Ovary (tissue), 9 donors: ENCODE data around the gene RPL41. TPM values are rescaled to one million over a fixed set of nuclear protein-coding genes. Genes with fewer than 3 reads are reported as not detected.

Experiments used
- DNase-seq, 5 donors: peaks; one replicate each; pipeline ENCODE4 v3.0.0-alpha.2; 2019 to 2020
- H3K27ac ChIP-seq, 2 donors: fragments of 200-600 bp; one replicate each; pipeline versions ENCODE4 v1.5.1 to v1.8.0; 2019 to 2022
- H3K27me3 ChIP-seq: fragments of 200-600 bp; one replicate; pipeline ENCODE4 v1.8.0; 2022
- H3K36me3 ChIP-seq: fragments of 200-600 bp; sonication (generic); one replicate; pipeline ENCODE4 v1.5.1; 2019
- H3K4me1 ChIP-seq: one replicate; pipeline ENCODE4 v1.8.1; 2013; ENCODE audit warnings: mild to moderate bottlenecking, moderate library complexity; ENCODE audit not compliant: insufficient read depth
- H3K4me3 ChIP-seq: fragments of 200-600 bp; sonication (generic); one replicate; pipeline ENCODE4 v1.5.1; 2017
- H3K9me3 ChIP-seq, 2 donors: fragments of 200-600 bp in 1 of 2; sonication (generic) in 1 of 2; one replicate each; pipeline versions ENCODE4 v1.5.1 to v1.8.1; 2013 to 2019; ENCODE audit warnings: mild to moderate bottlenecking in 1 of 2, moderate library complexity in 1 of 2
- EP300 ChIP-seq: sonication (generic); formaldehyde crosslinking; IDR thresholded peaks from one replicate; pipeline ENCODE4 v1.6.1; 2017; ENCODE audit warnings: antibody characterized with exemption
- POLR2A ChIP-seq: fragments of 450-650 bp; IDR thresholded peaks from one replicate; pipeline ENCODE4 v1.6.1; 2017; ENCODE audit warnings: antibody characterized with exemption, mild to moderate bottlenecking, moderate library complexity
- WGBS, 3 donors: extraction: QIAGEN DNeasy Blood & Tissue Kit in 1 of 3; methylation state at CpG; one replicate each; pipeline versions ENCODE4 v1.1.5 to v1.1.7; 2013 to 2017; 5-methylcytosine and 5-hydroxymethylcytosine counted together
- intact Hi-C, 4 donors: fragments of 100-400 bp; cut with DNase I; formaldehyde crosslinking; loops; one replicate each; pipeline versions ENCODE4 v1.11.0 to v1.15.1; 2022 to 2023
- polyA plus RNA-seq, 2 donors: library from polyadenylated mRNA; stranded (reverse); fragments of 200-250 nt in 1 of 2; fragments of 350-450 nt in 1 of 2; fragmentation: Illumina TruSeq in 1 of 2; extraction: RNeasy Lipid Tissue Mini Kit (QIAGEN cat#74804) in 1 of 2; gene quantifications; one replicate each; pipeline ENCODE4 v1.2.3, GENCODE V29; 2013 to 2014
- total RNA-seq, 7 donors: library from RNA; depleted of rRNA in 2 of 7; stranded (reverse); fragments of >200 nt in 2 of 7; fragmentation: NEBNext Ultra II Directional in 3 of 7; extraction: Animal tissue kit (Norgen Biotek cat#: 25700) in 3 of 7; gene quantifications; one replicate each; pipeline versions ENCODE4 v1.1.0 to v1.2.4, GENCODE V29; 2016 to 2023
- TF ChIP-seq, protein P1 (sequence below), 3 donors: fragments of 450-650 bp in 2 of 3; fragments of 200-600 bp in 1 of 3; IDR thresholded peaks; one replicate each; pipeline versions ENCODE4 v1.5.1 to v1.8.0; 2016 to 2022; ENCODE audit warnings: antibody characterized with exemption in 3 of 3, mild to moderate bottlenecking in 1 of 3
- donor health status: DM: no; HTN: no; CAD: no; lungs with moderate emphysema.
- donor health status: DM: no; HTN: no; CAD: no.
- donor health status: Bipolar disorder and iron deficiency.
- donor health status: DM: yes; HTN: yes; CAD: no.
- donor health status: DM: no; HTN: no; CAD: no.
- donor health status: DM: yes; HTN: yes; CAD: no.

RPL41 gene
- total and polyA plus RNA-seq, 9 donors: 6,021 to 11,451 (median 6,946) TPM

DNA sequence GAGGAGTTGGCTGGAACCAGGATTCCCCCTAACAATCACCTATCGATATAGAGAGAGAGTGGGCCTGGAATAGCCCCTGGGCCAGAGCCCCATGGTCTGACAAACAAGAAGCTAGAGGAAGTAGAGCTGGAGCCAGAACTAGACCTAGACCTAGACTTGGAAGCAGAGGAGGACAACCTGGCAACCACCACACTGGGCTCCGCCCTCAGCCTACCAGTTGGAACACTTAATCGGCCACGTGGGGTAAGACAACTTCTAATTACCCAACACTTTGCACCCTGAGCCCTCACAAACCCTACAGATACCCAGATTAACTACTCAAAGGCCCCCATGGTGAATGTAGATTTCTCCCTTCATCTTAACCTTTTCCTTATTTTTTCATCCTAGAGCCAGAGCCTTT lies 16.6 kb upstream of the RPL41 start:
- Histone ChIP-seq H3K4me3 (no peak overlapping the region), H3K36me3 (no peaks in the 10 kb centered on the region), H3K4me1 (no peaks in the 10 kb centered on the region), H3K27ac (no peak overlapping the region), H3K9me3 (no peaks in the 10 kb centered on the region), H3K27me3 (no peaks in the 10 kb centered on the region)
- 86 to 95% (median 93%) methylated on average over 4 of the region's 4 CpGs for WGBS, 3 donors
- TF ChIP-seq POLR2A (no peak), EP300 (no peak)
- TF ChIP-seq, protein P1, sequence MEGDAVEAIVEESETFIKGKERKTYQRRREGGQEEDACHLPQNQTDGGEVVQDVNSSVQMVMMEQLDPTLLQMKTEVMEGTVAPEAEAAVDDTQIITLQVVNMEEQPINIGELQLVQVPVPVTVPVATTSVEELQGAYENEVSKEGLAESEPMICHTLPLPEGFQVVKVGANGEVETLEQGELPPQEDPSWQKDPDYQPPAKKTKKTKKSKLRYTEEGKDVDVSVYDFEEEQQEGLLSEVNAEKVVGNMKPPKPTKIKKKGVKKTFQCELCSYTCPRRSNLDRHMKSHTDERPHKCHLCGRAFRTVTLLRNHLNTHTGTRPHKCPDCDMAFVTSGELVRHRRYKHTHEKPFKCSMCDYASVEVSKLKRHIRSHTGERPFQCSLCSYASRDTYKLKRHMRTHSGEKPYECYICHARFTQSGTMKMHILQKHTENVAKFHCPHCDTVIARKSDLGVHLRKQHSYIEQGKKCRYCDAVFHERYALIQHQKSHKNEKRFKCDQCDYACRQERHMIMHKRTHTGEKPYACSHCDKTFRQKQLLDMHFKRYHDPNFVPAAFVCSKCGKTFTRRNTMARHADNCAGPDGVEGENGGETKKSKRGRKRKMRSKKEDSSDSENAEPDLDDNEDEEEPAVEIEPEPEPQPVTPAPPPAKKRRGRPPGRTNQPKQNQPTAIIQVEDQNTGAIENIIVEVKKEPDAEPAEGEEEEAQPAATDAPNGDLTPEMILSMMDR (IDR thresholded peaks at IDR 0.05): no peak
- intact Hi-C loops: no loop called here
- DNase-seq: no peak

DNA sequence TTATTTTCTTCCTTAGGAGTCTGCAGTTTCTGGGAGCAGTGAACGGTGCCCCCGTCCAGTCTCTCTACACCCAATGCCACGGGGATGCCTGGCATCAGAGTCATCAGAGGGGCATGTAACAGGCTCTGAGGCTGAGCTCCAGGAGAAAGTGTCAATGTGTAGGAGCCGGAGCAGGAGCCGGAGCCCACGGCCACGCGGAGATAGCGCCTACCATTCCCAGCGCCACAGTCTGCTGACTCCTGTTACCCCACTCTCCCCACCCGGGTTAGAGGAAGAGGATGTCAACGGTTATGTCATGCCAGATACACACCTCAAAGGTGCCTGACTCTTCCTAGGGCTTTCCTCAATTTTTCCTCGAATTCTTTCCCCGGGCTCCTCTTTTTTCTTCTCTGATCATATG lies 15.4 kb upstream of the RPL41 start:
- Histone ChIP-seq H3K4me1 (peaks cover 3% of the 10 kb centered on the region), H3K4me3 (no peak overlapping the region), H3K36me3 (no peaks in the 10 kb centered on the region), H3K27ac (no peak overlapping the region), H3K9me3 (no peaks in the 10 kb centered on the region), H3K27me3 (no peaks in the 10 kb centered on the region)
- intact Hi-C loops: no loop called here
- 78 to 80% (median 79%) methylated on average over 14 of the region's 14 CpGs for WGBS, 3 donors
- no peak for DNase-seq
- TF ChIP-seq EP300 (no peak), POLR2A (no peak)
- TF ChIP-seq, protein P1 (IDR thresholded peaks at IDR 0.05): no peak

DNA sequence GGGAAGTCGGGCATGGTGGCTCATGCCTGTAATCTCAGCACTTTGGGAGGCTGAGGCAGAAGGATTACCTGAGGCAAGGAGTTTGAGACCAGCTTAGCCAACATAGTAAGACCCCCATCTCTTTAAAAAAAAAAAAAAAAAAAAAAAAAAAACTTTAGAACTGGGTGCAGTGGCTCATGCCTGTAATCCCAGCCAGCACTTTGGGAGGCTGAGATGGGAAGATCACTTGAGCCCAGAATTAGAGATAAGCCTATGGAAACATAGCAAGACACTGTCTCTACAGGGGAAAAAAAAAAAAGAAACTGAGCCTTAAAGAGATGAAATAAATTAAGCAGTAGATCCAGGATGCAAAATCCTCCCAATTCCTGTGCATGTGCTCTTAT lies 13.8 kb upstream of the RPL41 start:
- H3K4me3 ChIP-seq: no peak overlapping the region
- no peak overlapping the region for H3K27ac ChIP-seq
- DNase-seq: no peak
- intact Hi-C loops: no loop called here
- H3K4me1 ChIP-seq: peaks cover 4% of the 10 kb centered on the region
- TF ChIP-seq, protein P1 (IDR thresholded peaks at IDR 0.05): no peak
- TF ChIP-seq POLR2A (no peak), EP300 (no peak)
- H3K36me3 ChIP-seq: no peaks in the 10 kb centered on the region
- H3K27me3 ChIP-seq: no peaks in the 10 kb centered on the region
- 81 to 86% (median 85%) methylated on average over 1 of the region's 1 CpG for WGBS, 3 donors
- H3K9me3 ChIP-seq: no peaks in the 10 kb centered on the region

DNA sequence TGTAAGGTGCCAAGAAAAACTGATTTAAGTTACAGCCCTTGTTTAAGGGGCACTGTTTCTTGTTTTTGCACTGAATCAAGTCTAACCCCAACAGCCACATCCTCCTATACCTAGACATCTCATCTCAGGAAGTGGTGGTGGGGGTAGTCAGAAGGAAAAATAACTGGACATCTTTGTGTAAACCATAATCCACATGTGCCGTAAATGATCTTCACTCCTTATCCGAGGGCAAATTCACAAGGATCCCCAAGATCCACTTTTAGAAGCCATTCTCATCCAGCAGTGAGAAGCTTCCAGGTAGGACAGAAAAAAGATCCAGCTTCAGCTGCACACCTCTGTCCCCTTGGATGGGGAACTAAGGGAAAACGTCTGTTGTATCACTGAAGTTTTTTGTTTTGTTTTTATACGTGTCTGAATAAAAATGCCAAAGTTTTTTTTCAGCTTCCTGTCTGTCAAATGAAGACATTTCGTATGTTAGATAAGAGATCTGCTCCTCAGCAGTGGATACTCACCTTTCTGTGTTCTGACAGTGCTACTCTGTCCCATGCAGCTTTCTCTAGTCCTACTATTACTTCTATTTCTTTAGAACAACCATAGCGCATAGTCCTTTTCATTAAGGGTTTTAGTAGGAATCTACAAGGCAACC lies 13.2 kb upstream of the RPL41 start:
- H3K36me3 ChIP-seq: no peaks in the 10 kb centered on the region
- H3K9me3 ChIP-seq: no peaks in the 10 kb centered on the region
- H3K4me1 ChIP-seq: peaks cover 4% of the 10 kb centered on the region
- H3K27ac ChIP-seq: peak overlapping the region in 1 of 2 donors; percentile 76
- intact Hi-C loops: no loop called here
- TF ChIP-seq, protein P1 (IDR thresholded peaks at IDR 0.05): no peak
- TF ChIP-seq EP300 (no peak), POLR2A (no peak)
- WGBS, 3 donors: 51 to 59% (median 54%) methylated on average over 6 of the region's 6 CpGs
- H3K27me3 ChIP-seq: no peaks in the 10 kb centered on the region
- DNase-seq: no peak
- peak overlapping the region; percentile 94 for H3K4me3 ChIP-seq
